Heart left ventricle (tissue), 16 donors: ENCODE data around the gene CPSF2. TPM values are rescaled to one million over a fixed set of nuclear protein-coding genes. Genes with fewer than 3 reads are reported as not detected.
A peak's percentile ranks its signal among the peaks of the same experiment; 100 is the strongest.
"Not testable (repeated sequence)": the region's sequence is repeated elsewhere in the genome, so short reads cannot be mapped to it uniquely, and the experiment has no call there.

ENCODE experiments used
- ATAC-seq, 4 donors: fragments of 200-7000 bp; cut with Tn5 transposase; one replicate each; pipeline ENCODE4 v1.9.1; 2020 to 2022; ENCODE audit warnings: moderate library complexity in 4 of 4, mild to moderate bottlenecking in 3 of 4, moderate number of reproducible peaks in 1 of 4
- DNase-seq, 5 donors: peaks; one replicate each; pipeline ENCODE4 v3.0.0-alpha.2; 2020
- H3K27ac ChIP-seq, 12 donors: fragments of 200-600 bp; sonication (generic) in 4 of 12; one replicate each; pipeline versions ENCODE4 v1.5.0 to v1.8.0; 2016 to 2022; ENCODE audit warnings: mild to moderate bottlenecking in 2 of 12
- H3K27me3 ChIP-seq, 9 donors: fragments of 200-600 bp; sonication (generic) in 2 of 9; one replicate each; pipeline versions ENCODE4 v1.5.1 to v1.8.0; 2016 to 2022; ENCODE audit warnings: mild to moderate bottlenecking in 3 of 9
- H3K36me3 ChIP-seq, 9 donors: fragments of 200-600 bp; sonication (generic) in 2 of 9; one replicate each; pipeline versions ENCODE4 v1.5.0 to v1.8.0; 2018 to 2022; ENCODE audit warnings: mild to moderate bottlenecking in 2 of 9
- H3K4me1 ChIP-seq, 12 donors: fragments of 200-600 bp; sonication (generic) in 4 of 12; one replicate each; pipeline versions ENCODE4 v1.5.0 to v1.8.0; 2016 to 2022; ENCODE audit warnings: mild to moderate bottlenecking in 3 of 12
- H3K4me3 ChIP-seq, 12 donors: fragments of 200-600 bp; sonication (generic) in 4 of 12; one replicate each; pipeline versions ENCODE4 v1.5.0 to v1.8.0; 2017 to 2022; ENCODE audit warnings: mild to moderate bottlenecking in 9 of 12, moderate library complexity in 4 of 12
- H3K9me3 ChIP-seq, 12 donors: fragments of 200-600 bp; sonication (generic) in 4 of 12; one replicate each; pipeline versions ENCODE4 v1.5.0 to v1.8.0; 2016 to 2022; ENCODE audit warnings: mild to moderate bottlenecking in 1 of 12
- CTCF ChIP-seq, 12 donors: fragments of 200-600 bp; sonication (generic) in 4 of 12; IDR thresholded peaks; one replicate each; pipeline versions ENCODE4 v1.5.0 to v1.8.0; 2018 to 2022; ENCODE audit warnings: antibody characterized with exemption in 12 of 12, mild to moderate bottlenecking in 5 of 12
- POLR2A ChIP-seq, 2 donors: fragments of 450-650 bp; IDR thresholded peaks; one replicate each; pipeline ENCODE4 v1.6.1; 2017; ENCODE audit warnings: antibody characterized with exemption in 2 of 2, mild to moderate bottlenecking in 2 of 2, moderate library complexity in 2 of 2
- WGBS, 4 donors: extraction: QIAGEN DNeasy Blood & Tissue Kit in 2 of 4; methylation state at CpG; one replicate each; pipeline versions ENCODE4 v1.1.5 to v1.1.7; 2013 to 2018; 5-methylcytosine and 5-hydroxymethylcytosine counted together
- intact Hi-C, 10 donors: fragments of 100-400 bp; cut with DNase I; formaldehyde crosslinking; loops; one replicate each; pipeline versions ENCODE4 v1.11.1 to v1.14.2; 2022
- polyA plus RNA-seq, 2 donors: library from polyadenylated mRNA; stranded (reverse); fragments of 200-250 nt; gene quantifications; one replicate each; pipeline ENCODE4 v1.2.3, GENCODE V29; 2013
- total RNA-seq, 9 donors: library from RNA; depleted of rRNA in 2 of 9; stranded (reverse); fragments of >200 nt in 2 of 9; fragmentation: NEBNext Ultra II Directional in 3 of 9; extraction: Animal tissue kit (Norgen Biotek cat#: 25700) in 3 of 9; gene quantifications; one replicate each; pipeline versions ENCODE4 v1.1.0 to v1.2.4, GENCODE V29; 2016 to 2023
- donor health status: ischemic (EF 13 %, LVEDD 7.1; RV severe dilation, severe dysfunction).
- donor health status: healthy with polysubstance abuse.
- donor health status: DM: no; HTN: yes; CAD: no.
- donor health status: DM: no; HTN: no; CAD: no.
- donor health status: ischemic (EF 25% LVEDD 6.9; RV normal size, moderate dysfunction).
- donor health status: ischemic (EF 25% LVEDD 5.7; RV mildly dilated, moderate dysfunction).
- donor health status: healthy.
- donor health status: DM: yes; HTN: yes; CAD: no.
- donor health status: ischemic (EF 35%, LVEDD 5.7; RV mildly dilated, moderate dysfunction).
- donor health status: nonischemic (EF 11% LVEDD 7.7; RV severe dilation, severe dysfunction).
- donor health status: DM: yes; HTN: yes; CAD: no.
- donor health status: PGD.
- donor health status: ischemic (EF 29% LVEDD 5.4; RV normal size, mild dysfunction).
- donor health status: nonischemic (EF 23%, LVEDD 6.1; RV moderate dilation, normal function).

CPSF2 gene
- total and polyA plus RNA-seq, 11 donors, result 4.8 to 51.7 (median 40.6) TPM

- no peaks in the 10 kb centered on the region for H3K9me3 ChIP-seq
- no peak overlapping the region for H3K27ac ChIP-seq
- intact Hi-C loops, result no loop called here
- DNase-seq, result no peak
- TF ChIP-seq CTCF (IDR thresholded peaks at IDR 0.05) (no peak), POLR2A (IDR thresholded peaks at IDR 0.05) (no peak)
- ATAC-seq, result no peak
- no peaks in the 10 kb centered on the region for H3K27me3 ChIP-seq
- no peaks in the 10 kb centered on the region for H3K36me3 ChIP-seq
- 80 to 85% (median 81%) methylated on average over 2 of the region's 2 CpGs for WGBS, 4 donors
- H3K4me1 ChIP-seq, result no peaks in the 10 kb centered on the region
- no peak overlapping the region for H3K4me3 ChIP-seq
These were observed 54.7 kb downstream of the CPSF2 start for GRCh38 chr14:92176476-92176875.

DNA sequence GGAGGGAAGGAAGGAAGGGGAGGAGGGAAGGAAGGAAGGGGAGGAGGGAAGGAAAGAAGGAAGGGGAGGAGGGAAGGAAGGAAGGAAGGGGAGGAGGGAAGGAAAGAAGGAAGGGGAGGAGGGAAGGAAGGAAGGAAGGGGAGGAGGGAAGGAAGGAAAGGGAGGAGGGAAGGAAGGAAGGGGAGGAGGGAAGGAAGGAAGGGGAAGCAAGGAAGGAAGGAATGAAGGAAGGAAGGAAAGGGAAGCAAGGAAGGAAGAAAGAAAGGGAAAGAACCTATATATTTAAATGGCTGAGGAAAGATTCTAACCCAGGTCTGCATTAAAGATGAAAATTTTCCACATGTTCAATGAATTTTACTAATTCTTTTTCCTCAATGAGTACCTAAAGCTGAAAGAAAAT is 57.4 kb downstream of the CPSF2 start:
- intact Hi-C loops, result not testable (repeated sequence)

GRCh38 chr14:92185559-92185958 is 63.8 kb downstream of the CPSF2 start:
- no peak for ATAC-seq
- Histone ChIP-seq H3K27ac (no peak overlapping the region), H3K36me3 (no peaks in the 10 kb centered on the region), H3K9me3 (no peaks in the 10 kb centered on the region), H3K27me3 (no peaks in the 10 kb centered on the region), H3K4me3 (no peak overlapping the region), H3K4me1 (no peaks in the 10 kb centered on the region)
- DNase-seq, result no peak
- TF ChIP-seq POLR2A (IDR thresholded peaks at IDR 0.05) (no peak), CTCF (IDR thresholded peaks at IDR 0.05) (no peak)
- 86 to 95% (median 92%) methylated on average over 6 of the region's 6 CpGs for WGBS, 4 donors
- intact Hi-C loops, result no loop called here

More for the DNA sequence above, 57.4 kb downstream of the CPSF2 start:
- not testable (repeated sequence) for H3K36me3 ChIP-seq, DNase-seq, ATAC-seq, H3K27me3 ChIP-seq, H3K27ac ChIP-seq, H3K4me3 ChIP-seq, H3K9me3 ChIP-seq, H3K4me1 ChIP-seq

DNA sequence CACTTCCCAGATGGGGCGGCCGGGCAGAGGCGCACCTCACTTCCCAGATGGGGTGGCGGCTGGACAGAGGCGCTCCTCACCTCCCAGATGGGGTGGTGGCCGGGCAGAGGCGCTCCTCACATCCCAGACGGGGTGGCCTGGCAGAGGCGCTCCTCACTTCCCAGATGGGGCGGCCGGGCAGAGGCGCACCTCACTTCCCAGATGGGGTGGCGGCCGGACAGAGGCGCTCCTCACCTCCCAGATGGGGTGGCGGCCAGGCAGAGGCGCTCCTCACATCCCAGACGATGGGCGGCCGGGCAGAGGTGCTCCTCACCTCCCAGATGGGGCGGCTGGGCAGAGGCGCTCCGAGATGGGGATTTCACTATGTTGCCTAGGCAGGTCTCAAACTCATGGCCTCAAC is 65.8 kb downstream of the CPSF2 start:
- H3K9me3 ChIP-seq, H3K4me3 ChIP-seq, H3K27me3 ChIP-seq, intact Hi-C loops, H3K4me1 ChIP-seq, H3K36me3 ChIP-seq, H3K27ac ChIP-seq, ATAC-seq: not testable (repeated sequence)
- 86 to 95% (median 92%) methylated on average over 12 to 23 of the region's 23 CpGs; no CpG with 5 or more reads in 1 of the 4 donors for WGBS, 4 donors
- peak in 1 of 5 donors; percentile 18 for DNase-seq

DNA sequence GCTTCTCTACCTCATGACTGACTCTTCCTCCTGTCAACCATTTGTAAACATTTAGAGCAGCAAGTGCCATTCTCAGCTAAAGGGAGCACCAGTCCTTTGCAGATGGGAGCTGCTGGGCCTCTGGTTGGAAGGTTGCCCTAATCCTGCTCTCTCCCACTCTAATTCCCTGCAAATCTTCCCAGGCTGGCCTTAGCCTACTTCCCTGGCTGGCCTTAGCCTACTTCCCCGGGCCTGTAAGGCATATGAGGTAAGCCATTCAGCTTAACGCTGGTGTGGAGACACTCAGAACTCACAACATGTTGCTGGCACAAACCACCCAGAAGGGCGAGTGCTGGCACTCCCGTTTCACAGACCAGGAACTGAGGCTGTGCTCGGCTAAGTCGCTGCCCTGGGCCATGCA is 69.0 kb downstream of the CPSF2 start:
- ATAC-seq (no peak), DNase-seq (peak in 1 of 5 donors; percentile 46)
- H3K4me3 ChIP-seq, result no peak overlapping the region
- H3K27ac ChIP-seq, result no peak overlapping the region
- no peaks in the 10 kb centered on the region for H3K36me3 ChIP-seq
- no peaks in the 10 kb centered on the region for H3K27me3 ChIP-seq
- H3K9me3 ChIP-seq, result peaks cover 0 to 4% (median 0%) of the 10 kb centered on the region in 12 donors
- no peaks in the 10 kb centered on the region for H3K4me1 ChIP-seq
- 72 to 77% (median 76%) methylated on average over 5 to 6 of the region's 6 CpGs for WGBS, 4 donors
- no peak for TF ChIP-seq CTCF (IDR thresholded peaks at IDR 0.05)
- TF ChIP-seq POLR2A (IDR thresholded peaks at IDR 0.05), result no peak
- intact Hi-C loops, result no loop called here
